ENCODE results near the gene CYSTM1. TPM values are rescaled to one million over a fixed set of nuclear protein-coding genes. Genes with fewer than 3 reads are reported as not detected.

CYSTM1 gene
- polyA plus RNA-seq, 1 donor from 2014 or later = 6.6 TPM

DNA sequence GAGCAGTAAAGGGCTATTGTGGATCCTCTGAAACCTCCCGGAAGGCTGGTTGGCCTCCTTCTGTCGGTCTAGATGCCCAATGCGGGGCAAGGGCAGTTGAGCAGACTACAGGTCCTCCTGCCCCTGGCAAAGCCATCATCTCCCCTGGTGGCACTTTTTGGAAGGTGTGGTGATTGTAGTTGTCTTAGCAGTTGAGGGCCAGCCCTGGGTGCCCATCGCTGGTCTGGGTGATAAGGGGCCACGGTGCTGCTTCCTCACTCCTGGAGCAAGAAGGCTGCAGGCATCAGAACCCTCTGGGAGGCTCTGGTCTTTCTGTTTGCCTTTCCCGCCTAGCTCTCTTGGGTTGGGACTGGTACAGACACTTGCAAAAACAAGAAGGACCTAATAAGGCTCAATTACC lies 63.8 kb downstream of the CYSTM1 start:
- Histone ChIP-seq H3K27ac (ENCODE audit: low read length) (no peak overlapping the region), H3K4me2 (ENCODE audit: low read length) (no peak overlapping the region), H3K4me3 (ENCODE audit: low read length) (no peak overlapping the region), H3K36me3 (ENCODE audit: insufficient read depth, low read length) (no peaks in the 10 kb centered on the region), H4K20me1 (ENCODE audit: insufficient read depth) (no peaks in the 10 kb centered on the region), H3F3A (ENCODE audit: insufficient read depth, low read length, poor library complexity, severe bottlenecking) (no peaks in the 10 kb centered on the region), H3K79me2 (replicated peaks; ENCODE audit: insufficient read depth, low read length) (no peaks in the 10 kb centered on the region), H2AFZ (ENCODE audit: low read depth, low read length) (no peak overlapping the region), H3K9me3 (ENCODE audit: low read length) (no peaks in the 10 kb centered on the region), H3K27me3 (ENCODE audit: insufficient read depth, low read depth, low read length) (no peaks in the 10 kb centered on the region), H3K9me2 (ENCODE audit: insufficient read depth, low read length) (no peaks in the 10 kb centered on the region), H3K9ac (ENCODE audit: low read length) (no peak overlapping the region)
- TF ChIP-seq EZH2 (IDR thresholded peaks at IDR 0.05; ENCODE audit: borderline replicate concordance, insufficient read depth, low read length, poor library complexity, severe bottlenecking) (no peak), MXI1 (conservative IDR thresholded peaks at IDR 0.05; ENCODE audit: poor library complexity, severe bottlenecking) (no peak), TAF1 (IDR thresholded peaks at IDR 0.05; ENCODE audit: low read depth) (no peak), POLR2AphosphoS5 (IDR thresholded peaks at IDR 0.05) (no peak), EP300 (conservative IDR thresholded peaks at IDR 0.05; ENCODE audit: poor library complexity, severe bottlenecking) (no peak), RAD21 (conservative IDR thresholded peaks at IDR 0.05) (no peak)

GRCh38 chr5:140239461-140239860 lies 64.5 kb downstream of the CYSTM1 start:
- Histone ChIP-seq H3K36me3 (ENCODE audit: insufficient read depth, low read length) (no peaks in the 10 kb centered on the region), H3F3A (ENCODE audit: insufficient read depth, low read length, poor library complexity, severe bottlenecking) (no peaks in the 10 kb centered on the region), H3K9ac (ENCODE audit: low read length) (no peak overlapping the region), H3K4me3 (ENCODE audit: low read length) (no peak overlapping the region), H3K27me3 (ENCODE audit: insufficient read depth, low read depth, low read length) (no peaks in the 10 kb centered on the region), H4K20me1 (ENCODE audit: insufficient read depth) (no peaks in the 10 kb centered on the region), H3K27ac (ENCODE audit: low read length) (no peak overlapping the region), H3K79me2 (replicated peaks; ENCODE audit: insufficient read depth, low read length) (no peaks in the 10 kb centered on the region), H3K4me2 (ENCODE audit: low read length) (no peak overlapping the region), H2AFZ (ENCODE audit: low read depth, low read length) (no peak overlapping the region), H3K9me2 (ENCODE audit: insufficient read depth, low read length) (no peaks in the 10 kb centered on the region), H3K9me3 (ENCODE audit: low read length) (no peaks in the 10 kb centered on the region)
- TF ChIP-seq POLR2AphosphoS5 (IDR thresholded peaks at IDR 0.05) = no peak
- no peak for TF ChIP-seq EZH2 (IDR thresholded peaks at IDR 0.05; ENCODE audit: borderline replicate concordance, insufficient read depth, low read length, poor library complexity, severe bottlenecking)
- no peak for TF ChIP-seq SMC3 (conservative IDR thresholded peaks at IDR 0.05; ENCODE audit: poor library complexity)
- TF ChIP-seq, protein P1, sequence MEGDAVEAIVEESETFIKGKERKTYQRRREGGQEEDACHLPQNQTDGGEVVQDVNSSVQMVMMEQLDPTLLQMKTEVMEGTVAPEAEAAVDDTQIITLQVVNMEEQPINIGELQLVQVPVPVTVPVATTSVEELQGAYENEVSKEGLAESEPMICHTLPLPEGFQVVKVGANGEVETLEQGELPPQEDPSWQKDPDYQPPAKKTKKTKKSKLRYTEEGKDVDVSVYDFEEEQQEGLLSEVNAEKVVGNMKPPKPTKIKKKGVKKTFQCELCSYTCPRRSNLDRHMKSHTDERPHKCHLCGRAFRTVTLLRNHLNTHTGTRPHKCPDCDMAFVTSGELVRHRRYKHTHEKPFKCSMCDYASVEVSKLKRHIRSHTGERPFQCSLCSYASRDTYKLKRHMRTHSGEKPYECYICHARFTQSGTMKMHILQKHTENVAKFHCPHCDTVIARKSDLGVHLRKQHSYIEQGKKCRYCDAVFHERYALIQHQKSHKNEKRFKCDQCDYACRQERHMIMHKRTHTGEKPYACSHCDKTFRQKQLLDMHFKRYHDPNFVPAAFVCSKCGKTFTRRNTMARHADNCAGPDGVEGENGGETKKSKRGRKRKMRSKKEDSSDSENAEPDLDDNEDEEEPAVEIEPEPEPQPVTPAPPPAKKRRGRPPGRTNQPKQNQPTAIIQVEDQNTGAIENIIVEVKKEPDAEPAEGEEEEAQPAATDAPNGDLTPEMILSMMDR (IDR thresholded peaks at IDR 0.05; ENCODE audit: poor library complexity, severe bottlenecking) = no peak
- no peak for TF ChIP-seq EP300 (conservative IDR thresholded peaks at IDR 0.05; ENCODE audit: poor library complexity, severe bottlenecking)
- no peak for TF ChIP-seq TAF1 (IDR thresholded peaks at IDR 0.05; ENCODE audit: low read depth)
- TF ChIP-seq REST (IDR thresholded peaks at IDR 0.05; ENCODE audit: borderline replicate concordance) = no peak
- TF ChIP-seq RAD21 (conservative IDR thresholded peaks at IDR 0.05) = no peak
- TF ChIP-seq MXI1 (conservative IDR thresholded peaks at IDR 0.05; ENCODE audit: poor library complexity, severe bottlenecking) = no peak

All from neural cell (in vitro differentiated cells).